ENCODE measurements around the gene CUTA. TPM values are rescaled to one million over a fixed set of nuclear protein-coding genes. Genes with fewer than 3 reads are reported as not detected.

The CUTA gene
- total RNA-seq, 1 experiment from 2014 or later: 186 TPM

- no peaks in the 10 kb centered on the region for H4K20me1 ChIP-seq (ENCODE audit: insufficient read depth)
- peaks cover 0 to 6% of the 10 kb centered on the region in 2 experiments; a peak in 2 of 4 replicates for H3K4me1 ChIP-seq (ENCODE audit: control insufficient read depth in 1 of 2, insufficient read depth in 2 of 2, low read length in 2 of 2)
- no TSS peak for BruUV-seq (replicated peaks)
- no peak overlapping the region for H3K9ac ChIP-seq (ENCODE audit: low read length)
- no peaks in the 10 kb centered on the region for H3K79me2 ChIP-seq (ENCODE audit: insufficient read depth, low read length)
- ChIA-PET POLR2A (no interaction called here), RAD21 (ENCODE audit: low non-redundant PET in 1 of 2, low total read pairs in 2 of 2, uncharacterized antibody in 2 of 2, unreplicated experiment in 2 of 2) (no interaction called here), CTCF (no interaction called here)
- intact Hi-C loops (cut with micrococcal nuclease): no loop called here
- H3K9me2 ChIP-seq (ENCODE audit: insufficient read depth): no peaks in the 10 kb centered on the region
- no peak overlapping the region for H3K4me2 ChIP-seq (ENCODE audit: low read length)
- H3K4me3 ChIP-seq (replicated peaks in 1 of 2; ENCODE audit: low read depth in 1 of 2, low read length in 2 of 2): no peak overlapping the region
- TF ChIP-seq ELF1 (IDR thresholded peaks at IDR 0.05; ENCODE audit: borderline replicate concordance, low read depth) (no peak), ATF3 (IDR thresholded peaks at IDR 0.05) (no peak), FOSL1 (IDR thresholded peaks at IDR 0.05; ENCODE audit: low read depth) (no peak), MAX (IDR thresholded peaks at IDR 0.05) (no peak), EZH2phosphoT487 (IDR thresholded peaks at IDR 0.05; ENCODE audit: borderline replicate concordance) (no peak), EZH2 (IDR thresholded peaks at IDR 0.05) (no peak), CBX3 (IDR thresholded peaks at IDR 0.05; ENCODE audit: low read depth) (no peak), SP1 (IDR thresholded peaks at IDR 0.05; ENCODE audit: low read depth) (no peak)
- H3K27ac ChIP-seq (ENCODE audit: low read depth, low read length): no peak overlapping the region
- no peak overlapping the region for H2AFZ ChIP-seq (ENCODE audit: low read depth, low read length, poor library complexity, severe bottlenecking)
- ATAC-seq (no peak), DNase-seq (ENCODE audit: low read depth, low spot score) (no peak)
- no peaks in the 10 kb centered on the region for H3K27me3 ChIP-seq (ENCODE audit: insufficient read depth, low read length)
- peaks cover 2% of the 10 kb centered on the region in 2 experiments; a peak in 1 of 4 replicates for H3K36me3 ChIP-seq (ENCODE audit: control insufficient read depth in 1 of 2, insufficient read depth in 2 of 2, low read length in 2 of 2)
- H3K9me3 ChIP-seq (ENCODE audit: control insufficient read depth in 1 of 2, insufficient read depth in 1 of 2, low read depth in 1 of 2, low read length in 2 of 2): no peaks in the 10 kb centered on the region
Measured at GRCh38 chr6:33442283-33442682, 24.4 kb upstream of the CUTA start.

GRCh38 chr6:33441457-33441856 lies 23.6 kb upstream of the CUTA start:
- H3K4me2 ChIP-seq (ENCODE audit: low read length): no peak overlapping the region
- ATAC-seq: no peak; the same call in 1 of the 2 replicates
- no peaks in the 10 kb centered on the region for H3K9me2 ChIP-seq (ENCODE audit: insufficient read depth)
- no peaks in the 10 kb centered on the region for H3K9me3 ChIP-seq (ENCODE audit: control insufficient read depth in 1 of 2, insufficient read depth in 1 of 2, low read depth in 1 of 2, low read length in 2 of 2)
- intact Hi-C loops (cut with micrococcal nuclease): no loop called here
- H3K4me3 ChIP-seq (replicated peaks in 1 of 2; ENCODE audit: low read depth in 1 of 2, low read length in 2 of 2): no peak overlapping the region
- H2AFZ ChIP-seq (ENCODE audit: low read depth, low read length, poor library complexity, severe bottlenecking): no peak overlapping the region
- no peak for TF ChIP-seq SIN3A (IDR thresholded peaks at IDR 0.05; ENCODE audit: low read depth)
- no peak for TF ChIP-seq CTCF (IDR thresholded peaks at IDR 0.05 in 2 of 3, conservative IDR thresholded peaks at IDR 0.05 in 1 of 3; ENCODE audit: borderline replicate concordance in 1 of 3, insufficient read depth in 1 of 3, low read depth in 2 of 3, low read length in 2 of 3)
- TF ChIP-seq EZH2phosphoT487 (IDR thresholded peaks at IDR 0.05; ENCODE audit: borderline replicate concordance): no peak
- TF ChIP-seq EGR1 (IDR thresholded peaks at IDR 0.05; ENCODE audit: low read depth): no peak
- TF ChIP-seq POLR2A (IDR thresholded peaks at IDR 0.05; ENCODE audit: borderline replicate concordance, extremely low read depth, insufficient read depth, insufficient read length): no peak
- TF ChIP-seq ATF3 (IDR thresholded peaks at IDR 0.05): no peak
- TF ChIP-seq FOSL1 (IDR thresholded peaks at IDR 0.05; ENCODE audit: low read depth): no peak
- no peak for TF ChIP-seq ZBTB33 (IDR thresholded peaks at IDR 0.05; ENCODE audit: extremely low read depth, insufficient replicate concordance, low read length)
- no peak for TF ChIP-seq ZNF274 (IDR thresholded peaks at IDR 0.05; ENCODE audit: low read depth, low read length)
- TF ChIP-seq RAD21 (IDR thresholded peaks at IDR 0.05; ENCODE audit: low read depth): no peak
- peaks cover 0 to 6% of the 10 kb centered on the region in 2 experiments; a peak in 2 of 4 replicates for H3K4me1 ChIP-seq (ENCODE audit: control insufficient read depth in 1 of 2, insufficient read depth in 2 of 2, low read length in 2 of 2)
- H3K27me3 ChIP-seq (ENCODE audit: insufficient read depth, low read length): no peaks in the 10 kb centered on the region
- H3K27ac ChIP-seq (ENCODE audit: low read depth, low read length): no peak overlapping the region
- H3K9ac ChIP-seq (ENCODE audit: low read length): no peak overlapping the region
- H4K20me1 ChIP-seq (ENCODE audit: insufficient read depth): no peaks in the 10 kb centered on the region
- H3K36me3 ChIP-seq (ENCODE audit: control insufficient read depth in 1 of 2, insufficient read depth in 2 of 2, low read length in 2 of 2): peaks cover 2 to 7% of the 10 kb centered on the region in 2 experiments; a peak in 2 of 4 replicates
- CTCF ChIA-PET: no interaction called here
- POLR2A ChIA-PET: no interaction called here
- RAD21 ChIA-PET (ENCODE audit: low non-redundant PET in 1 of 2, low total read pairs in 2 of 2, uncharacterized antibody in 2 of 2, unreplicated experiment in 2 of 2): no interaction called here
- H3K79me2 ChIP-seq (ENCODE audit: insufficient read depth, low read length): no peaks in the 10 kb centered on the region
- DNase-seq (ENCODE audit: low read depth, low spot score): no peak
- no TSS peak for BruUV-seq (replicated peaks)
